ENCODE measurements around the gene OR10G3. TPM values are rescaled to one million over a fixed set of nuclear protein-coding genes. Genes with fewer than 3 reads are reported as not detected.

The OR10G3 gene
- total RNA-seq, 1 donor from 2014 or later = not detected

Other genes with a start within 250 kb of the OR10G3 start
- 65.7 and 74.3 TPM in 2 replicates for gene SUPT16H, start 196.1 kb downstream of the OR10G3 start, total RNA-seq
- gene CHD8, start 124.0 kb downstream of the OR10G3 start, total RNA-seq = 108 and 111 TPM in 2 replicates
- gene RAB2B, start 103.1 kb downstream of the OR10G3 start, total RNA-seq = 48.5 and 49.9 TPM in 2 replicates
- gene TOX4, start 102.9 kb downstream of the OR10G3 start, total RNA-seq = 88.8 and 92.2 TPM in 2 replicates
- gene METTL3, start 68.7 kb downstream of the OR10G3 start, total RNA-seq = 40.0 and 44.0 TPM in 2 replicates
- 28.3 and 34.5 TPM in 2 replicates for gene SALL2, start 53.7 kb downstream of the OR10G3 start, total RNA-seq
- not detected in 2 replicates for gene OR10G2, start 54.9 kb upstream of the OR10G3 start, total RNA-seq
- gene OR4E2, start 73.8 kb upstream of the OR10G3 start, total RNA-seq = not detected in 2 replicates
- not detected in 2 replicates for gene OR4E1, start 93.7 kb upstream of the OR10G3 start, total RNA-seq

Data from astrocyte (in vitro differentiated cells and primary cell).